SK-N-SH (cell line): Measurements from ENCODE around the gene TLE1. TPM values are rescaled to one million over a fixed set of nuclear protein-coding genes. Genes with fewer than 3 reads are reported as not detected.

Experiments used
- CTCF ChIA-PET: fragments of 300-600, 350-600 bp; formaldehyde crosslinking; extraction: SDS; loops from one replicate; lab custom pipeline; 2021; lab: Yijun Ruan, JAX
- POLR2A ChIA-PET: fragments of 350-600 bp; sonication (Branson Sonifier 250); formaldehyde crosslinking; extraction: SDS; loops from one replicate; lab custom pipeline; 2020; ENCODE audit warnings: antibody characterized with exemption, inconsistent platforms; lab: Yijun Ruan, JAX
- DNase-seq: peaks from one replicate; pipeline ENCODE4 v3.0.0; 2012
- H2AFZ ChIP-seq: fragments of 200-600 bp; sonication (generic); 2 replicates; pipeline ENCODE4 v1.8.1; 2016; ENCODE audit warnings: antibody characterized with exemption, mild to moderate bottlenecking, low read depth
- H3F3A ChIP-seq: fragments of 200-600 bp; sonication (generic); replicated peaks from 2 replicates; pipeline ENCODE3; 2016; ENCODE audit warnings: antibody characterized with exemption, mild to moderate bottlenecking; ENCODE audit not compliant: insufficient read depth
- H3K27ac ChIP-seq, 2 experiments: fragments of 200-500 bp in 1 of 2; fragments of 200-600 bp in 1 of 2; sonication (Bioruptor generic) in 1 of 2; sonication (generic), shearing (Covaris generic) in 1 of 2; 2 replicates each; pipeline versions ENCODE4 v1.5.1 to v1.6.1; 2014 to 2016; ENCODE audit warnings: low read depth in 2 of 2, inconsistent platforms in 1 of 2, low read length in 1 of 2, mild to moderate bottlenecking in 1 of 2, mixed read lengths in 1 of 2
- H3K27me3 ChIP-seq: fragments of 200-600 bp; sonication (generic), shearing (Covaris generic); 2 replicates; pipeline ENCODE4 v1.6.1; 2016; ENCODE audit warnings: mixed run types; ENCODE audit not compliant: insufficient read depth
- H3K36me3 ChIP-seq, 2 experiments: fragments of 200-500 bp in 1 of 2; fragments of 200-600 bp in 1 of 2; sonication (Bioruptor generic) in 1 of 2; sonication (generic) in 1 of 2; replicated peaks in 1 of 2; 2 replicates each; pipeline versions ENCODE3 to v1.5.1; 2014 to 2016; ENCODE audit warnings: low read length in 1 of 2, mild to moderate bottlenecking in 1 of 2; ENCODE audit not compliant: insufficient read depth in 2 of 2, control insufficient read depth in 1 of 2
- H3K4me1 ChIP-seq, 2 experiments: fragments of 200-500 bp in 1 of 2; fragments of 200-600 bp in 1 of 2; sonication (Bioruptor generic) in 1 of 2; sonication (generic), shearing (Covaris generic) in 1 of 2; 2 replicates each; pipeline versions ENCODE4 v1.5.1 to v1.6.1; 2014 to 2016; ENCODE audit warnings: low read depth in 1 of 2, low read length in 1 of 2, mixed run types in 1 of 2; ENCODE audit not compliant: insufficient read depth in 2 of 2, control insufficient read depth in 1 of 2
- H3K4me2 ChIP-seq: fragments of 200-600 bp; sonication (generic), shearing (Covaris generic); 2 replicates; pipeline ENCODE4 v1.6.1; 2017; ENCODE audit warnings: mixed run types
- H3K4me3 ChIP-seq, 2 experiments: fragments of 200-500 bp in 1 of 2; fragments of 200-600 bp in 1 of 2; sonication (Bioruptor generic) in 1 of 2; sonication (generic), shearing (Covaris generic) in 1 of 2; 2 replicates each; pipeline versions ENCODE4 v1.5.1 to v1.8.1; 2014 to 2016; ENCODE audit warnings: low read depth in 2 of 2, inconsistent platforms in 1 of 2, low read length in 1 of 2, mild to moderate bottlenecking in 1 of 2, mixed read lengths in 1 of 2, moderate library complexity in 1 of 2
- H3K79me2 ChIP-seq: fragments of 200-600 bp; sonication (generic); 2 replicates; pipeline ENCODE4 v1.8.1; 2017; ENCODE audit warnings: mild to moderate bottlenecking; ENCODE audit not compliant: insufficient read depth
- H3K9ac ChIP-seq: fragments of 200-600 bp; sonication (generic); 2 replicates; pipeline ENCODE4 v1.6.1; 2017; ENCODE audit warnings: mixed run types
- H3K9me2 ChIP-seq: fragments of 200-600 bp; sonication (generic); 2 replicates; pipeline ENCODE4 v1.6.1; 2017; ENCODE audit warnings: mixed run types
- H3K9me3 ChIP-seq: fragments of 200-600 bp; sonication (generic); 2 replicates; pipeline ENCODE4 v1.6.1; 2017; ENCODE audit warnings: mixed run types, mild to moderate bottlenecking, moderate library complexity
- H4K20me1 ChIP-seq: fragments of 200-600 bp; sonication (generic); 2 replicates; pipeline ENCODE4 v1.6.1; 2017; ENCODE audit warnings: mild to moderate bottlenecking, mixed run types; ENCODE audit not compliant: insufficient read depth
- FOSL2 ChIP-seq: IDR thresholded peaks from 2 replicates; pipeline ENCODE4 v1.4.0; 2012; ENCODE audit warnings: low read depth, mild to moderate bottlenecking, moderate library complexity, borderline replicate concordance
- GABPA ChIP-seq: IDR thresholded peaks from 2 replicates; pipeline ENCODE4 v1.4.0; 2012; ENCODE audit warnings: low read depth, mild to moderate bottlenecking
- MXI1 ChIP-seq: IDR thresholded peaks from 2 replicates; pipeline ENCODE4 v1.6.1; 2012; ENCODE audit warnings: mild to moderate bottlenecking, low read depth, low read length, improper control_type of control experiment
- NFIC ChIP-seq: IDR thresholded peaks from 2 replicates; pipeline ENCODE4 v1.4.0; 2012; ENCODE audit warnings: borderline replicate concordance
- RCOR1 ChIP-seq: fragments of 150-350 bp; IDR thresholded peaks from 2 replicates; pipeline ENCODE4 v1.6.1; 2017; ENCODE audit warnings: antibody characterized with exemption, low read length
- SIN3A ChIP-seq: IDR thresholded peaks from 2 replicates; pipeline ENCODE4 v1.6.1; 2012; ENCODE audit warnings: low read depth, mild to moderate bottlenecking, low read length, moderate library complexity, borderline replicate concordance
- TCF12 ChIP-seq: IDR thresholded peaks from 2 replicates; pipeline ENCODE4 v1.4.0; 2012
- TEAD4 ChIP-seq: IDR thresholded peaks from 2 replicates; pipeline ENCODE4 v1.4.0; 2012; ENCODE audit warnings: mild to moderate bottlenecking, borderline replicate concordance; ENCODE audit not compliant: insufficient read depth
- WGBS: methylation state at CpG from one replicate; pipeline ENCODE4 v1.1.6; 2017; ENCODE audit warnings: low lambda C conversion rate; 5-methylcytosine and 5-hydroxymethylcytosine counted together
- polyA plus RNA-seq, 3 experiments: library from polyadenylated mRNA; depleted of rRNA; stranded (reverse); fragments of >200 nt; gene quantifications; 2 replicates each; pipeline ENCODE4 v1.2.3, GENCODE V29; 2012
- TF ChIP-seq, protein P1 (sequence below): IDR thresholded peaks from 2 replicates; pipeline ENCODE4 v1.6.1; 2012; ENCODE audit warnings: mild to moderate bottlenecking, low read depth, low read length, moderate library complexity
- TF ChIP-seq, protein P2 (sequence below): IDR thresholded peaks from 2 replicates; pipeline ENCODE4 v1.4.0; 2012; ENCODE audit warnings: low read depth, borderline replicate concordance
- TF ChIP-seq, protein P3 (sequence below): IDR thresholded peaks from 2 replicates; pipeline ENCODE4; 2012
- TF ChIP-seq, protein P4 (sequence below): fragments of 200-600 bp; sonication (generic); IDR thresholded peaks from 2 replicates; pipeline ENCODE4 v1.6.1; 2017; ENCODE audit warnings: antibody characterized with exemption, mild to moderate bottlenecking, moderate library complexity

The TLE1 gene
- polyA plus RNA-seq, 1 of the 3 experiments (the other 2 are of a cell fraction) = 33.0 TPM

DNA sequence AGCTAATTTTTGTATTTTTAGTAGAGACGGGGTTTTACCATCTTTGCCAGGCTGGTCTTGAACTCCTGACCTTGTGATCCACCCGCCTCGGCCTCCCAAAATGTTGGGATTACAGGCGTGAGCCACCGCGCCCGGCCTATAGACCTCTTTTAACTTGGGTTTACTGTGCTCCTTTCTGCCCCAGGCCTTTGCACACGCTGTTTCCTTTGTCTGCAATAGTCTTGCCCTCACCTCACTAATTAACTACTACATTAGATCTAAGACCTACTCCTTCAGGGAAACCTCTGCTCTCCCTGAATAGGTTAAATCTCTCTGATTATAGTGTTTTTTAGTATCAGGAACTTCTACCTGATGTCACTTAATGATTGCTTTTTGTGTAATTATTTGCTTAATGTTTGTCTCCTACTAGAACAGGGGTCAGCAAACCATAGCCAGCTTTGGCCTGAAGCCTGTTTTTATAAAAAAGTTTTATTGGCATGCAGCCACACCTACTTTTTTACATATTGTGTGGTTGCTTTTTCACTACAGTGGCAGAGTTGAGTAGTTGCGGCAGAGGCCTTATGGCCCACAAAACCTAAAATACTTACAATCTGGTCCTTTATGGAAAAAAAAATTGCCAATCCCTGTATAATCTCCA is 31.2 kb upstream of the TLE1 start (continued):
- TF ChIP-seq, protein P1, sequence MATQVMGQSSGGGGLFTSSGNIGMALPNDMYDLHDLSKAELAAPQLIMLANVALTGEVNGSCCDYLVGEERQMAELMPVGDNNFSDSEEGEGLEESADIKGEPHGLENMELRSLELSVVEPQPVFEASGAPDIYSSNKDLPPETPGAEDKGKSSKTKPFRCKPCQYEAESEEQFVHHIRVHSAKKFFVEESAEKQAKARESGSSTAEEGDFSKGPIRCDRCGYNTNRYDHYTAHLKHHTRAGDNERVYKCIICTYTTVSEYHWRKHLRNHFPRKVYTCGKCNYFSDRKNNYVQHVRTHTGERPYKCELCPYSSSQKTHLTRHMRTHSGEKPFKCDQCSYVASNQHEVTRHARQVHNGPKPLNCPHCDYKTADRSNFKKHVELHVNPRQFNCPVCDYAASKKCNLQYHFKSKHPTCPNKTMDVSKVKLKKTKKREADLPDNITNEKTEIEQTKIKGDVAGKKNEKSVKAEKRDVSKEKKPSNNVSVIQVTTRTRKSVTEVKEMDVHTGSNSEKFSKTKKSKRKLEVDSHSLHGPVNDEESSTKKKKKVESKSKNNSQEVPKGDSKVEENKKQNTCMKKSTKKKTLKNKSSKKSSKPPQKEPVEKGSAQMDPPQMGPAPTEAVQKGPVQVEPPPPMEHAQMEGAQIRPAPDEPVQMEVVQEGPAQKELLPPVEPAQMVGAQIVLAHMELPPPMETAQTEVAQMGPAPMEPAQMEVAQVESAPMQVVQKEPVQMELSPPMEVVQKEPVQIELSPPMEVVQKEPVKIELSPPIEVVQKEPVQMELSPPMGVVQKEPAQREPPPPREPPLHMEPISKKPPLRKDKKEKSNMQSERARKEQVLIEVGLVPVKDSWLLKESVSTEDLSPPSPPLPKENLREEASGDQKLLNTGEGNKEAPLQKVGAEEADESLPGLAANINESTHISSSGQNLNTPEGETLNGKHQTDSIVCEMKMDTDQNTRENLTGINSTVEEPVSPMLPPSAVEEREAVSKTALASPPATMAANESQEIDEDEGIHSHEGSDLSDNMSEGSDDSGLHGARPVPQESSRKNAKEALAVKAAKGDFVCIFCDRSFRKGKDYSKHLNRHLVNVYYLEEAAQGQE = no peak
- TF ChIP-seq FOSL2 = no peak
- TF ChIP-seq, protein P2, sequence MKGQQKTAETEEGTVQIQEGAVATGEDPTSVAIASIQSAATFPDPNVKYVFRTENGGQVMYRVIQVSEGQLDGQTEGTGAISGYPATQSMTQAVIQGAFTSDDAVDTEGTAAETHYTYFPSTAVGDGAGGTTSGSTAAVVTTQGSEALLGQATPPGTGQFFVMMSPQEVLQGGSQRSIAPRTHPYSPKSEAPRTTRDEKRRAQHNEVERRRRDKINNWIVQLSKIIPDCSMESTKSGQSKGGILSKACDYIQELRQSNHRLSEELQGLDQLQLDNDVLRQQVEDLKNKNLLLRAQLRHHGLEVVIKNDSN = no peak
- no peak for TF ChIP-seq TEAD4
- TF ChIP-seq, protein P3, sequence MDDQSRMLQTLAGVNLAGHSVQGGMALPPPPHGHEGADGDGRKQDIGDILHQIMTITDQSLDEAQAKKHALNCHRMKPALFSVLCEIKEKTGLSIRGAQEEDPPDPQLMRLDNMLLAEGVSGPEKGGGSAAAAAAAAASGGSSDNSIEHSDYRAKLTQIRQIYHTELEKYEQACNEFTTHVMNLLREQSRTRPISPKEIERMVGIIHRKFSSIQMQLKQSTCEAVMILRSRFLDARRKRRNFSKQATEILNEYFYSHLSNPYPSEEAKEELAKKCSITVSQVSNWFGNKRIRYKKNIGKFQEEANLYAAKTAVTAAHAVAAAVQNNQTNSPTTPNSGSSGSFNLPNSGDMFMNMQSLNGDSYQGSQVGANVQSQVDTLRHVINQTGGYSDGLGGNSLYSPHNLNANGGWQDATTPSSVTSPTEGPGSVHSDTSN = no peak

DNA sequence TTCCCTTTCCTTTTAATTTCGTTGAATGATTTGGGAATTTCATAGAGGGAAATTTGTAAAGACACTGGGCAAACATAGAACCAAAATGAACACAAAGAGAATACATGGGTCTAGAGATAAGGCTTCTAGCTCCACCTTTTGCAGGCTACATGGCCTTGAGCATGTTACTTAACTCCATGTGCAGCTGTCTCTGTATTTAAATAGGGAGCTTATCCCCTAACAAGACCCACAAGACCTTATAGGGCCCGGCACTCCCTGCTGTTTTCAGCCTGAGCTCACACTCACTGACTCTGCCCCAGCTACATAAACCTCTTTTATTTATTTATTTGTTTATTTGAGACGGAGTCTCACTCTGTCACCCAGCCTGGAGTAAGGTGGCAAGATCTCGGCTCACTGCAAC is 30.6 kb upstream of the TLE1 start:
- Histone ChIP-seq H3K79me2 (no peaks in the 10 kb centered on the region), H3K9ac (no peak overlapping the region), H3K36me3 (no peaks in the 10 kb centered on the region), H3K9me3 (no peaks in the 10 kb centered on the region), H3K4me1 (no peaks in the 10 kb centered on the region), H2AFZ (no peak overlapping the region), H3K27me3 (no peaks in the 10 kb centered on the region), H3K9me2 (no peaks in the 10 kb centered on the region), H3K4me2 (no peak overlapping the region), H3K4me3 (no peak overlapping the region), H3F3A (no peaks in the 10 kb centered on the region), H4K20me1 (no peaks in the 10 kb centered on the region), H3K27ac (no peak overlapping the region)
- POLR2A ChIA-PET = no interaction called here
- CTCF ChIA-PET = no interaction called here
- no peak for DNase-seq
- WGBS = 89% methylated on average over 4 of the region's 4 CpGs
- no peak for TF ChIP-seq TCF12
- no peak for TF ChIP-seq SIN3A
- TF ChIP-seq, protein P3 = no peak
- TF ChIP-seq RCOR1 = no peak
- TF ChIP-seq MXI1 = no peak
- no peak for TF ChIP-seq GABPA
- TF ChIP-seq NFIC = no peak
- TF ChIP-seq, protein P4, sequence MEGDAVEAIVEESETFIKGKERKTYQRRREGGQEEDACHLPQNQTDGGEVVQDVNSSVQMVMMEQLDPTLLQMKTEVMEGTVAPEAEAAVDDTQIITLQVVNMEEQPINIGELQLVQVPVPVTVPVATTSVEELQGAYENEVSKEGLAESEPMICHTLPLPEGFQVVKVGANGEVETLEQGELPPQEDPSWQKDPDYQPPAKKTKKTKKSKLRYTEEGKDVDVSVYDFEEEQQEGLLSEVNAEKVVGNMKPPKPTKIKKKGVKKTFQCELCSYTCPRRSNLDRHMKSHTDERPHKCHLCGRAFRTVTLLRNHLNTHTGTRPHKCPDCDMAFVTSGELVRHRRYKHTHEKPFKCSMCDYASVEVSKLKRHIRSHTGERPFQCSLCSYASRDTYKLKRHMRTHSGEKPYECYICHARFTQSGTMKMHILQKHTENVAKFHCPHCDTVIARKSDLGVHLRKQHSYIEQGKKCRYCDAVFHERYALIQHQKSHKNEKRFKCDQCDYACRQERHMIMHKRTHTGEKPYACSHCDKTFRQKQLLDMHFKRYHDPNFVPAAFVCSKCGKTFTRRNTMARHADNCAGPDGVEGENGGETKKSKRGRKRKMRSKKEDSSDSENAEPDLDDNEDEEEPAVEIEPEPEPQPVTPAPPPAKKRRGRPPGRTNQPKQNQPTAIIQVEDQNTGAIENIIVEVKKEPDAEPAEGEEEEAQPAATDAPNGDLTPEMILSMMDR = no peak
- TF ChIP-seq TEAD4 = no peak
